Right lobe of liver (tissue), 6 donors: Measurements from ENCODE around the gene COPS9. TPM values are rescaled to one million over a fixed set of nuclear protein-coding genes. Genes with fewer than 3 reads are reported as not detected.

Source experiments
- ATAC-seq, 4 donors: fragments of 200-7000 bp; cut with Tn5 transposase; one replicate each; pipeline ENCODE4 v1.9.1; 2020; ENCODE audit warnings: mild to moderate bottlenecking in 4 of 4, moderate library complexity in 4 of 4
- DNase-seq, 3 donors: peaks; one replicate each; pipeline ENCODE4 v3.0.0-alpha.2; 2020
- H3K27ac ChIP-seq, 3 donors: fragments of 200-600 bp; one replicate each; pipeline ENCODE4 v1.8.0; 2022
- H3K27me3 ChIP-seq, 2 donors: fragments of 200-600 bp; one replicate each; pipeline ENCODE4 v1.8.0; 2022
- H3K36me3 ChIP-seq, 4 donors: fragments of 200-600 bp; sonication (generic) in 1 of 4; one replicate each; pipeline versions ENCODE4 v1.5.1 to v1.8.0; 2017 to 2022; ENCODE audit warnings: control low read depth in 1 of 4
- H3K4me1 ChIP-seq, 4 donors: fragments of 200-600 bp; sonication (generic) in 1 of 4; one replicate each; pipeline versions ENCODE4 v1.5.1 to v1.8.0; 2017 to 2022; ENCODE audit warnings: control low read depth in 1 of 4
- H3K4me3 ChIP-seq, 3 donors: fragments of 200-600 bp; one replicate each; pipeline ENCODE4 v1.8.0; 2022
- H3K9me3 ChIP-seq, 4 donors: fragments of 200-600 bp; sonication (generic) in 1 of 4; one replicate each; pipeline versions ENCODE4 v1.5.1 to v1.8.0; 2017 to 2022; ENCODE audit warnings: control low read depth in 1 of 4
- POLR2A ChIP-seq: fragments of 450-650 bp; IDR thresholded peaks from one replicate; pipeline ENCODE4 v1.6.1; 2017; ENCODE audit warnings: antibody characterized with exemption, mild to moderate bottlenecking
- WGBS: methylation state at CpG from one replicate; pipeline ENCODE4 v1.1.6; 2018; ENCODE audit warnings: low coverage, low lambda C conversion rate; ENCODE audit not compliant: insufficient coverage; ENCODE audit errors: missing lambda C conversion rate; 5-methylcytosine and 5-hydroxymethylcytosine counted together
- intact Hi-C, 2 donors: fragments of 100-400 bp; cut with DNase I; formaldehyde crosslinking; loops; one replicate each; pipeline versions ENCODE4 v1.11.2 to v1.14.1; 2022
- total RNA-seq, 6 experiments: library from RNA; depleted of rRNA in 2 of 6; stranded (reverse); fragments of >200 nt in 2 of 6; fragmentation: NEBNext Ultra II Directional in 3 of 6; extraction: Animal tissue kit (Norgen Biotek cat#: 25700) in 3 of 6; gene quantifications; one replicate each; pipeline versions ENCODE4 v1.1.0 to v1.2.4, GENCODE V29; 2016 to 2023
- TF ChIP-seq, protein P1 (sequence below), 4 donors: fragments of 200-600 bp in 3 of 4; fragments of 450-650 bp in 1 of 4; IDR thresholded peaks; one replicate each; pipeline versions ENCODE4 v1.5.1 to v1.8.0; 2016 to 2022; ENCODE audit warnings: antibody characterized with exemption in 4 of 4, mild to moderate bottlenecking in 2 of 4
- donor health status: DM: no; HTN: yes; CAD: no.
- donor health status: DM: no; HTN: no; CAD: no.
- donor health status: DM: no; HTN: no; CAD: no.
- donor health status: DM: no; HTN: yes; CAD: no.
- donor health status: DM: no; HTN: yes; CAD: no.

Gene COPS9
- total RNA-seq, 6 experiments from 2014 or later = 33.1 to 66.1 (median 45.8) TPM

DNA sequence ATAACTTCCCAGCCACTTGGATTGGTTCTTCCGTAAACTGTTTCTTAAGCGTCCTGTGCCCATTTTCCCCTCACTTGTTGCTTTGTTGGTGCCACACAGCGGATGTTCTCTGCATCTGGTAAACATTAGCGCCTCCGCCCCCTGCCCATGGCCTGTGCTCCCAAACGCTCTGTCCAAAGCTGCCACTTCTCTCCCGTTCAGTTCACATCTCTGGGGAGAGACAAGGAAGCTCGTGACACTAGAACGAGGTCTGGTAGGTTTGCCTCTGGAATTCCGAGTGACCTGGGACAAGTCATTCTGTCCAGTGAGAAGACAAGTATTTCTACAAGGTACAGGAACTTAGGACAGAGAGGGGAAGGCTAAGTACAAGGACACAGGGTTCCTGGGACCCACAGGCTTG is 9.4 kb downstream of the COPS9 start:
- peaks cover 0 to 31% (median 13%) of the 10 kb centered on the region in 4 donors for H3K36me3 ChIP-seq
- H3K27me3 ChIP-seq = no peaks in the 10 kb centered on the region
- H3K4me3 ChIP-seq = no peak overlapping the region
- H3K4me1 ChIP-seq = no peaks in the 10 kb centered on the region
- no peaks in the 10 kb centered on the region for H3K9me3 ChIP-seq
- ATAC-seq (no peak), DNase-seq (no peak)
- no peak overlapping the region for H3K27ac ChIP-seq
- intact Hi-C loops = no loop called here
- TF ChIP-seq, protein P1, sequence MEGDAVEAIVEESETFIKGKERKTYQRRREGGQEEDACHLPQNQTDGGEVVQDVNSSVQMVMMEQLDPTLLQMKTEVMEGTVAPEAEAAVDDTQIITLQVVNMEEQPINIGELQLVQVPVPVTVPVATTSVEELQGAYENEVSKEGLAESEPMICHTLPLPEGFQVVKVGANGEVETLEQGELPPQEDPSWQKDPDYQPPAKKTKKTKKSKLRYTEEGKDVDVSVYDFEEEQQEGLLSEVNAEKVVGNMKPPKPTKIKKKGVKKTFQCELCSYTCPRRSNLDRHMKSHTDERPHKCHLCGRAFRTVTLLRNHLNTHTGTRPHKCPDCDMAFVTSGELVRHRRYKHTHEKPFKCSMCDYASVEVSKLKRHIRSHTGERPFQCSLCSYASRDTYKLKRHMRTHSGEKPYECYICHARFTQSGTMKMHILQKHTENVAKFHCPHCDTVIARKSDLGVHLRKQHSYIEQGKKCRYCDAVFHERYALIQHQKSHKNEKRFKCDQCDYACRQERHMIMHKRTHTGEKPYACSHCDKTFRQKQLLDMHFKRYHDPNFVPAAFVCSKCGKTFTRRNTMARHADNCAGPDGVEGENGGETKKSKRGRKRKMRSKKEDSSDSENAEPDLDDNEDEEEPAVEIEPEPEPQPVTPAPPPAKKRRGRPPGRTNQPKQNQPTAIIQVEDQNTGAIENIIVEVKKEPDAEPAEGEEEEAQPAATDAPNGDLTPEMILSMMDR (IDR thresholded peaks at IDR 0.05) = no peak
- TF ChIP-seq POLR2A = no peak
- 95% methylated on average over 10 of the region's 10 CpGs for WGBS

DNA sequence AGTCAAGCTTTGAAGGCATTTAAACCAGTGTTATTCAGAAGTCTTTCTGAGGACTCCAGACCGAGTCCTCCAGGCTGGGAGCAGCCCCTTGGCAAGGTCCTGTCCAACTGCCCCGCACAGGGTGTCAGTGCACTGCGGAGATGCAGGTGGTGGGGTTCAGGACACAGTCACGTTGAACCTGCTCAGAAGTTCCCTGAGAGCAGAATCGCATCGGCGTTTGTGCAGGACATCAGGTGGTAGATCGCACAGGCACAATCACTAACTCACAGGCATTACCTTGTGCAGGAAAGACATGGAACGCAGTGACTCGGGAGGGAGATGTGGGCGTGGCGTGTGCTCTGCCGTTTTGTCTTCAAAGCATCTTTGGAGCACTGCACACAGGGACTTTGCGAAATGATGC is 10.4 kb downstream of the COPS9 start:
- Histone ChIP-seq H3K4me1 (no peaks in the 10 kb centered on the region), H3K36me3 (peaks cover 0 to 22% (median 10%) of the 10 kb centered on the region in 4 donors), H3K4me3 (no peak overlapping the region), H3K9me3 (no peaks in the 10 kb centered on the region), H3K27ac (no peak overlapping the region), H3K27me3 (no peaks in the 10 kb centered on the region)
- DNase-seq (no peak), ATAC-seq (no peak)
- WGBS = 94% methylated on average over 13 of the region's 14 CpGs
- intact Hi-C loops = no loop called here
- TF ChIP-seq, protein P1 (IDR thresholded peaks at IDR 0.05) = no peak
- TF ChIP-seq POLR2A = no peak

DNA sequence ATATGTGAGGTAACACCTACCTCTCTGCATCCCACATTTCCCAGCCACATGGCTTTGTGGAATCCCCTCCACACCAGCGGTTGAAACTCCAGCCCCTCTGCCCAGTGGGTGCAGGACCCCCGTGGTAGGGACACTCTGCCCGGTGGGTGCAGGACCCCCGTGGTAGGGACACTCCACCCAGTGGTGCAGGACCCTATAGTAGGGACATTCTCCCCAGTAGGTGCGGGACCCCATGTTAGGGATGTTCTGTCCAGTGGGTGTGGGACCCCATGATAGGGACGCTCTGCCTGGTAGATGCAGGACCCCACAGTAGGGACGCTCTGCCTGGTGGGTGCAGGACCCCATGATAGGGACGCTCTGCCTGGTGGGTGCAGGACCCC is 11.5 kb downstream of the COPS9 start:
- Histone ChIP-seq H3K4me3 (no peak overlapping the region), H3K27ac (no peak overlapping the region), H3K36me3 (peaks cover 0 to 11% (median 4%) of the 10 kb centered on the region in 4 donors), H3K9me3 (no peaks in the 10 kb centered on the region), H3K4me1 (no peaks in the 10 kb centered on the region), H3K27me3 (no peaks in the 10 kb centered on the region)
- no peak for DNase-seq
- ATAC-seq = no peak
- no peak for TF ChIP-seq POLR2A
- TF ChIP-seq, protein P1 (IDR thresholded peaks at IDR 0.05) = no peak
- intact Hi-C loops = no loop called here
- WGBS = 87% methylated on average over 3 of the region's 8 CpGs

DNA sequence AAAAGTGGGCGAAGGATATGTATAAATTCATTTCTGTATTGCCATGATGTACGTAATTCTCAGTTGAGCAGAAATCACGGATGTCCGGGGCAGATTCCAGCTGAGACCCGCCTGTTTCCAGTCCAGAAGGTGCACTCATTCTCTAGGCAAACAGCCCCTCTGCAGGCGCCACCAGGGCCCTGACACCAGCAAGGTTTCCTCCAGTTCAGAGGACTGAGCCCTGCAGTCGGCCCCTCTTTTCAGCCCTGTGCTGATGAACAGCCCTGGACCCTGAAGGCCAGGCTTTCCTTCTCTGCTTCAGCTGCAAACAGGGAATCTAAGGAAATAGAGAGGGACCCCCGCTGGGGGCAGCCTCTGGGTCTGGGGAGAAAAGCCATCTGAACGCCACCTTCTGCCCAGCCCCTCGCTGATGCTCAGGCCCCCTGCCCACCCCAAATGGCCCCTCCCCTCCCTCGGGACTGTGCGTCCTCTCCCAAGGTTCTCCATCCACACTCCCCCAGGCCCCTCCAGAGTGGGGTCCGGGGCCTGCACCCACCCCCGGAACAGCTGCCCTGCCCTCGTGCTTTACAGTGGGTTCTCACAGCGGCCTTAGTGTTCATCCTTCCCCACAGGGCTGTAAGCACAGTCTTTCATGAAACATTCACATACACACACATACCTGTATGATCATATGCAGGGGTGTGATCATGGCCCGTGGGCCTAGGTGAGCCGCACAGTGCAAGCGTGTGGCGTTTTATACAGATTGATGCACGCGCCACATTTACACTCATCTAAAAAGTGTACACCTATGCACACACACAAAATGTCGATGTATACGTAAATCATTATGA is 12.1 kb downstream of the COPS9 start:
- no peak for DNase-seq
- no peak for ATAC-seq
- Histone ChIP-seq H3K27me3 (no peaks in the 10 kb centered on the region), H3K4me3 (no peak overlapping the region), H3K36me3 (peaks cover 0 to 7% (median 3%) of the 10 kb centered on the region in 4 donors), H3K4me1 (no peaks in the 10 kb centered on the region), H3K9me3 (no peaks in the 10 kb centered on the region), H3K27ac (no peak overlapping the region)
- no peak for TF ChIP-seq POLR2A
- TF ChIP-seq, protein P1 (IDR thresholded peaks at IDR 0.05) = no peak
- intact Hi-C loops = no loop called here
- 86% methylated on average over 15 of the region's 24 CpGs for WGBS
